Thoracic aorta (tissue), 2 donors: ENCODE measurements around the gene MED15. TPM values are rescaled to one million over a fixed set of nuclear protein-coding genes. Genes with fewer than 3 reads are reported as not detected.

Experiments used
- ATAC-seq: fragments of 150-250 bp; one replicate; pipeline ENCODE4 v1.8.0; 2017; ENCODE audit warnings: low read depth; ENCODE audit not compliant: insufficient number of reproducible peaks, low FRiP score
- DNase-seq: peaks from one replicate; pipeline ENCODE4 v3.0.0-alpha.2; 2020; ENCODE audit warnings: low spot score
- H3K27ac ChIP-seq, 2 donors: fragments of 200-600 bp; sonication (generic); 1 replicate in 1 of 2; 2 replicates in 1 of 2; pipeline ENCODE4 v1.5.1; 2016; ENCODE audit warnings: mild to moderate bottlenecking in 2 of 2, moderate library complexity in 2 of 2
- H3K27me3 ChIP-seq: fragments of 200-600 bp; sonication (generic); replicated peaks from 2 replicates; pipeline ENCODE4 v1.6.0; 2016; ENCODE audit warnings: mild to moderate bottlenecking; ENCODE audit not compliant: insufficient read depth
- H3K36me3 ChIP-seq: fragments of 200-600 bp; sonication (generic); one replicate; pipeline ENCODE4 v1.5.1; 2016
- H3K4me1 ChIP-seq, 2 donors: fragments of 200-600 bp; sonication (generic); 1 replicate in 1 of 2; 2 replicates in 1 of 2; pipeline versions ENCODE4 v1.5.1 to v1.6.0; 2016; ENCODE audit warnings: low read depth in 2 of 2, mild to moderate bottlenecking in 1 of 2; ENCODE audit not compliant: control insufficient read depth in 1 of 2
- H3K4me3 ChIP-seq: fragments of 200-600 bp; sonication (generic); 2 replicates; pipeline ENCODE4 v1.5.1; 2016; ENCODE audit warnings: mild to moderate bottlenecking
- H3K9me3 ChIP-seq: fragments of 200-600 bp; sonication (generic); 2 replicates; pipeline ENCODE4 v1.5.1; 2016
- CTCF ChIP-seq: fragments of 200-600 bp; sonication (generic); IDR thresholded peaks from one replicate; pipeline ENCODE4 v1.5.1; 2019; ENCODE audit warnings: antibody characterized with exemption
- total RNA-seq, 2 donors: library from RNA; depleted of rRNA; stranded (reverse); fragments of >200 nt; gene quantifications; one replicate each; pipeline versions ENCODE4 v1.1.0 to v1.2.3, GENCODE V29; 2016

The MED15 gene
- total RNA-seq, 2 donors from 2014 or later: 78.9 to 98.6 TPM

- no peak for TF ChIP-seq CTCF
- no peak for ATAC-seq
- Histone ChIP-seq H3K27ac (no peak overlapping the region), H3K4me3 (no peak overlapping the region), H3K4me1 (no peaks in the 10 kb centered on the region), H3K36me3 (no peaks in the 10 kb centered on the region), H3K9me3 (no peaks in the 10 kb centered on the region), H3K27me3 (no peaks in the 10 kb centered on the region)
- DNase-seq: no peak
These were observed 127.3 kb downstream of the MED15 start for GRCh38 chr22:20634560-20635226.

DNA sequence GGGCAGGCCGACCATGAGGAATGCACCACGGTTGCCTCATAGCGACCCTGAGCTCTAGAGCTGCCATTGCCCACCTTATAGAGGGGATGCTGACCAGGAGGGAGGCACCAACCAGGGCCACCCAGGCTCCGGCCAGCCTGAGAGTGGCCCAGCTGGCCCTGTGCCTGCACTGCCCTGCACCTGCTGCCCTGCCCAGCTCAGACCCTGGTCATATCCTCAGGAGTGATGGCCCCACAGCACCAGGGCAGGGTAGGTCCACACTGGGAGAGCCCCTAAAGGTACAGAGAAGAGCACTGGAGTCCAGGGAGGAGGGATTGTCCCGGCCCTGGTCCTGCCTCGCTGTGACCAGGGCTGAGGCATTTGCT lies 127.8 kb downstream of the MED15 start:
- ATAC-seq: no peak
- Histone ChIP-seq H3K36me3 (no peaks in the 10 kb centered on the region), H3K4me1 (no peaks in the 10 kb centered on the region), H3K4me3 (no peak overlapping the region), H3K9me3 (no peaks in the 10 kb centered on the region), H3K27me3 (no peaks in the 10 kb centered on the region), H3K27ac (no peak overlapping the region)
- no peak for DNase-seq
- TF ChIP-seq CTCF: no peak

GRCh38 chr22:20636075-20636812 lies 128.8 kb downstream of the MED15 start:
- Histone ChIP-seq H3K9me3 (no peaks in the 10 kb centered on the region), H3K27ac (no peak overlapping the region), H3K36me3 (no peaks in the 10 kb centered on the region), H3K27me3 (no peaks in the 10 kb centered on the region), H3K4me1 (no peaks in the 10 kb centered on the region), H3K4me3 (no peak overlapping the region)
- no peak for TF ChIP-seq CTCF
- ATAC-seq (no peak), DNase-seq (no peak)

DNA sequence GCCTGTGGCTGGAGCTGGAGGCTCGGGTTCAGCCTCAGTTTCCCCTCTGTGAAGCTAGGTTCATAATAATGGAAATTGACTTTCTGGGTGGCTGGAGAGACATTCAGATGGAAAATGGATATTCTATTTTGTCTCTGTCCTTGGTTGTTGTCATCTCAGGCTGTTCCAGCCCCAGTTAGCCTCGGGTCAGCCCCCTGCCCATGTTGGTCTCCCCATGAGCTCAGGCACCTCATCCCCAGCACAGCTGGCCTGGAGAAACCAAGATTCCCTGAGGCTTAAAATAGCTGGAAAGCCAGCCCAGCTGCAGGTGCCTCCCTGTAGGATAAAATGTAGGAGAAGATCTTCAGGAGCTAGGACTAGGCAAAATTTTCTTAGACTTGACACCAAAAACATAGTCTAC lies 129.5 kb downstream of the MED15 start:
- ATAC-seq: no peak
- H3K36me3 ChIP-seq: no peaks in the 10 kb centered on the region
- H3K4me1 ChIP-seq: no peaks in the 10 kb centered on the region
- no peak overlapping the region for H3K27ac ChIP-seq
- H3K27me3 ChIP-seq: no peaks in the 10 kb centered on the region
- DNase-seq: no peak
- H3K9me3 ChIP-seq: no peaks in the 10 kb centered on the region
- H3K4me3 ChIP-seq: no peak overlapping the region
- no peak for TF ChIP-seq CTCF

Other genes starting within 250 kb of the MED15 start
- gene RTN4R, start 239.3 kb upstream of the MED15 start, total RNA-seq: 1 to 10 TPM in 1 of 2 donors, not detected in 1; 7.4 TPM
- gene DGCR6L, start 187.6 kb upstream of the MED15 start, total RNA-seq: 10 to 100 TPM; 28.8 to 69.3 TPM
- 10 to 100 TPM in 1 of 2 donors, 1 to 10 TPM in 1; 8.5 to 13.8 TPM for gene ZNF74, start 113.5 kb upstream of the MED15 start, total RNA-seq
- 100 to 1,000 TPM in 1 of 2 donors, 10 to 100 TPM in 1; 49.4 to 108 TPM for gene SCARF2, start 69.8 kb upstream of the MED15 start, total RNA-seq
- gene KLHL22, start 11.8 kb upstream of the MED15 start, total RNA-seq: 10 to 100 TPM; 24.0 to 41.1 TPM